ENCODE measurements around the gene DAO. TPM values are rescaled to one million over a fixed set of nuclear protein-coding genes. Genes with fewer than 3 reads are reported as not detected.
A peak's percentile ranks its signal among the peaks of the same experiment; 100 is the strongest.

DAO gene
- total RNA-seq, 2 experiments from 2014 or later: not detected

DNA sequence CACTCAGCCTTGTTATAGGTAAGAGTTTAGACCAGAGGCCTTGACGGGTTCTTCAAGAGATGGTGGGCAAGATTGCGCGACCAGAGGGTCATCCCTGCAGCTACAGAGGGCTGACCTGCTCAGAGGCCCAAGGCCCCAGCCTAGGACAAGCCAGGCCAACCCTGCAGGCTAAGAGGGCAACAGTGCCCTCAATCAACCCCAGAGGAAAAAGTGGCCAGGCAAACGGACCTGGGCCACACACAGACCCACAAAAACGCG, 23.8 kb upstream of the DAO start:
- Histone ChIP-seq H3K79me2 (ENCODE audit: insufficient read depth, low read depth, low read length) (no peaks in the 10 kb centered on the region), H3K4me1 (ENCODE audit: insufficient read depth, low read length, poor library complexity, severe bottlenecking) (peaks cover 37% of the 10 kb centered on the region), H3K27ac (ENCODE audit: low read depth, low read length, poor library complexity, severe bottlenecking) (no peak overlapping the region), H3K9me3 (ENCODE audit: low read length) (0 out of 2 replicates have a peak, but pooled peaks cover 4% of the 10 kb centered on the region), H2AFZ (ENCODE audit: low read length) (no peak overlapping the region), H4K20me1 (ENCODE audit: insufficient read depth, low read length) (no peaks in the 10 kb centered on the region), H3K4me2 (ENCODE audit: low read length) (peak overlapping the region; percentile 86), H3K4me3 (ENCODE audit: low read depth, low read length, poor library complexity, severe bottlenecking) (peak overlapping the region; percentile 68), H3K9me2 (ENCODE audit: insufficient read depth, low read length) (no peaks in the 10 kb centered on the region), H3K36me3 (ENCODE audit: insufficient read depth, low read length) (peaks cover 4% of the 10 kb centered on the region; the same call in 1 of the 2 replicates)
- POLR2A ChIA-PET: no interaction called here
- no TSS peak for BruUV-seq (replicated peaks)
- no peak for TF ChIP-seq EZH2phosphoT487 (IDR thresholded peaks at IDR 0.05; ENCODE audit: borderline replicate concordance, low read depth, low read length)
- TF ChIP-seq, protein P1, sequence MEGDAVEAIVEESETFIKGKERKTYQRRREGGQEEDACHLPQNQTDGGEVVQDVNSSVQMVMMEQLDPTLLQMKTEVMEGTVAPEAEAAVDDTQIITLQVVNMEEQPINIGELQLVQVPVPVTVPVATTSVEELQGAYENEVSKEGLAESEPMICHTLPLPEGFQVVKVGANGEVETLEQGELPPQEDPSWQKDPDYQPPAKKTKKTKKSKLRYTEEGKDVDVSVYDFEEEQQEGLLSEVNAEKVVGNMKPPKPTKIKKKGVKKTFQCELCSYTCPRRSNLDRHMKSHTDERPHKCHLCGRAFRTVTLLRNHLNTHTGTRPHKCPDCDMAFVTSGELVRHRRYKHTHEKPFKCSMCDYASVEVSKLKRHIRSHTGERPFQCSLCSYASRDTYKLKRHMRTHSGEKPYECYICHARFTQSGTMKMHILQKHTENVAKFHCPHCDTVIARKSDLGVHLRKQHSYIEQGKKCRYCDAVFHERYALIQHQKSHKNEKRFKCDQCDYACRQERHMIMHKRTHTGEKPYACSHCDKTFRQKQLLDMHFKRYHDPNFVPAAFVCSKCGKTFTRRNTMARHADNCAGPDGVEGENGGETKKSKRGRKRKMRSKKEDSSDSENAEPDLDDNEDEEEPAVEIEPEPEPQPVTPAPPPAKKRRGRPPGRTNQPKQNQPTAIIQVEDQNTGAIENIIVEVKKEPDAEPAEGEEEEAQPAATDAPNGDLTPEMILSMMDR (conservative IDR thresholded peaks at IDR 0.05; ENCODE audit: low read length): no peak
- no peak for DNase-seq (ENCODE audit: low spot score)
- intact Hi-C loops (cut with micrococcal nuclease; ENCODE audit: unreplicated experiment): loop anchor here (5.0 kb wide), 1 partner anchor 294 kb away; the partner anchor contains the start of genes ISCU and SART3
- CTCF ChIA-PET (ENCODE audit: unreplicated experiment): no interaction called here

DNA sequence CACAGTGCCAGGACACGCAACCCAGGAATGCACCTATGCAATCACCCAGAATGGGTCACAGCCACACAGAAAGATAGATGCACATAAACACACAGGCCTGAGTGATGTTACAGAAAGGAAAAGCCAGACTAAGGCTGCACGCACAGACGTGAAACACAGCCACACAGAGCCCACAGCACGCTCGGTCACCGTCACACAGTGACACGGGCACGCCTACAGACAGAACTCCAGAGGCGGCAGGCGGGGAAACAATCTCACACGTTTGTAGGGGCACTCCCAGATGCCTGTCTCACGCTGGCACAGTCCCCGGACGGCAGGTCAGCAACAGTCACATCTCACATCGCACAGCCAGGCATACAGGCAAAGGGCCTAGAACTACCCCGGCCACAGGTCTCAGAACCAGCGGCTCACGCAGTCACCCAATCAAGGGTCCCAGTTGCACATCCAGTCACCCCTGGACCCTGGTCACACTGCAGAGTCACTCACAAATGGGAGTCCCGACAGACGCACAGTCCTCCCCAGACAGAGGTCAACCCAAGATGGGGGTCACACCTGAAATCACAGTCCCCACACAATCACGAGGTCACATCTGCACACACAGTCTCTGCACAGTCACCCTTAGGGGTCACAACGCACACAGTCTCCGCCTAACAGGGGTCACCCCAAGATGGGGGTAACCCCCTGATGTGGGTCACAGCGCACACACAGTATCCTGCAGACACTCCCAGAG, 23.3 kb upstream of the DAO start:
- H3K36me3 ChIP-seq (ENCODE audit: insufficient read depth, low read length): peaks cover 4% of the 10 kb centered on the region; the same call in 1 of the 2 replicates
- no TSS peak for BruUV-seq (replicated peaks)
- ChIA-PET CTCF (ENCODE audit: unreplicated experiment) (no interaction called here), POLR2A (no interaction called here)
- peaks cover 38% of the 10 kb centered on the region for H3K4me1 ChIP-seq (ENCODE audit: insufficient read depth, low read length, poor library complexity, severe bottlenecking)
- DNase-seq (ENCODE audit: low spot score): peak; percentile 26
- H3K79me2 ChIP-seq (ENCODE audit: insufficient read depth, low read depth, low read length): no peaks in the 10 kb centered on the region
- no peak for TF ChIP-seq EZH2phosphoT487 (IDR thresholded peaks at IDR 0.05; ENCODE audit: borderline replicate concordance, low read depth, low read length)
- TF ChIP-seq, protein P1 (conservative IDR thresholded peaks at IDR 0.05; ENCODE audit: low read length): no peak
- no peak overlapping the region for H3K27ac ChIP-seq (ENCODE audit: low read depth, low read length, poor library complexity, severe bottlenecking)
- peak overlapping the region; percentile 68 for H3K4me3 ChIP-seq (ENCODE audit: low read depth, low read length, poor library complexity, severe bottlenecking)
- no peaks in the 10 kb centered on the region for H4K20me1 ChIP-seq (ENCODE audit: insufficient read depth, low read length)
- H3K9me3 ChIP-seq (ENCODE audit: low read length): 0 out of 2 replicates have a peak, but pooled peaks cover 4% of the 10 kb centered on the region
- H3K9me2 ChIP-seq (ENCODE audit: insufficient read depth, low read length): no peaks in the 10 kb centered on the region
- peak overlapping the region; percentile 86 for H3K4me2 ChIP-seq (ENCODE audit: low read length)
- H2AFZ ChIP-seq (ENCODE audit: low read length): peak overlapping the region; percentile 44; the same call in 1 of the 2 replicates
- intact Hi-C loops (cut with micrococcal nuclease; ENCODE audit: unreplicated experiment): loop anchor here (5.0 kb wide), 1 partner anchor 294 kb away; the partner anchor contains the start of genes ISCU and SART3

DNA sequence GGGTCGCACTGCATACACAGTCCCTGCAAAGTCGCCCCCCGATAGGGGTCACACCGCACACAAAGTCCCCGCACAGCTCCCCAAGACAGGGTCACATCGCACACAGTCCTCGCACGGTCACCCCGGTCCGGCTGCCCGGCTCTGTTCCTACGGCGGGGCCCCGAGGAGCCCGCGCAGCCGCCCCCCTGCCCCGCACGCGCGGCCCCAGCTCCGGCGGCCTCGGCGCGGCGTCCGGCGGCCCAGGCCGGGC, 22.8 kb upstream of the DAO start:
- CTCF ChIA-PET (ENCODE audit: unreplicated experiment): no interaction called here
- no peak for TF ChIP-seq EZH2phosphoT487 (IDR thresholded peaks at IDR 0.05; ENCODE audit: borderline replicate concordance, low read depth, low read length)
- TF ChIP-seq, protein P1 (conservative IDR thresholded peaks at IDR 0.05; ENCODE audit: low read length): no peak
- POLR2A ChIA-PET: interaction anchor here (0.5 to 1.4 kb wide), 2 partner anchors 8 to 12 kb away, joined by 3 to 4 read pairs; no protein-coding TSS in a partner anchor
- intact Hi-C loops (cut with micrococcal nuclease; ENCODE audit: unreplicated experiment): loop anchor here (5.0 kb wide), 1 partner anchor 295 kb away; the partner anchor contains the start of genes ISCU and SART3
- Histone ChIP-seq H3K4me3 (ENCODE audit: low read depth, low read length, poor library complexity, severe bottlenecking) (peak overlapping the region; percentile 68), H4K20me1 (ENCODE audit: insufficient read depth, low read length) (no peaks in the 10 kb centered on the region), H3K9me2 (ENCODE audit: insufficient read depth, low read length) (no peaks in the 10 kb centered on the region), H3K4me1 (ENCODE audit: insufficient read depth, low read length, poor library complexity, severe bottlenecking) (peaks cover 43% of the 10 kb centered on the region), H2AFZ (ENCODE audit: low read length) (peak overlapping the region; percentile 44; the same call in 1 of the 2 replicates), H3K79me2 (ENCODE audit: insufficient read depth, low read depth, low read length) (no peaks in the 10 kb centered on the region), H3K9me3 (ENCODE audit: low read length) (0 out of 2 replicates have a peak, but pooled peaks cover 4% of the 10 kb centered on the region), H3K27ac (ENCODE audit: low read depth, low read length, poor library complexity, severe bottlenecking) (no peak overlapping the region), H3K4me2 (ENCODE audit: low read length) (peak overlapping the region; percentile 86), H3K36me3 (ENCODE audit: insufficient read depth, low read length) (peaks cover 4% of the 10 kb centered on the region; the same call in 1 of the 2 replicates)
- DNase-seq (ENCODE audit: low spot score): no peak
- BruUV-seq (replicated peaks): no TSS peak
